GM12892 (cell line): ENCODE measurements around the gene MOCS2.

ENCODE experiments used
- POLR2AphosphoS5 ChIP-seq: IDR thresholded peaks from 2 replicates; pipeline ENCODE4 v1.6.1; 2011; ENCODE audit warnings: low read depth, low read length, control low read depth
- TAF1 ChIP-seq: IDR thresholded peaks from 2 replicates; pipeline ENCODE4 v1.6.1; 2011; ENCODE audit warnings: low read depth, mild to moderate bottlenecking, control low read depth, low read length, borderline replicate concordance

GRCh38 chr5:53095217-53095616, 14.3 kb downstream of the MOCS2 start:
- TF ChIP-seq POLR2AphosphoS5: no peak
- no peak for TF ChIP-seq TAF1
